Stimulated activated naive CD8-positive, alpha-beta T cell treated with anti-CD3 and anti-CD28 coated beads, Interleukin-15, Interleukin-2, amounts not matched to agents 100 ng/mL and 50 ng/mL, for 24 hours (primary cell): ENCODE data around the gene SCN7A.
A peak's percentile ranks its signal among the peaks of the same experiment; 100 is the strongest.

Experiments
- H3K27ac Mint-ChIP-seq: one replicate; pipeline ENCODE4 v1.8.0; 2021; ENCODE audit warnings: mild to moderate bottlenecking, mixed read lengths
- H3K27me3 Mint-ChIP-seq: one replicate; pipeline ENCODE4 v1.8.0; 2021; ENCODE audit warnings: mixed read lengths
- H3K36me3 Mint-ChIP-seq: one replicate; pipeline ENCODE4 v1.8.0; 2021; ENCODE audit warnings: low read depth, mixed read lengths
- H3K4me1 Mint-ChIP-seq: one replicate; pipeline ENCODE4 v1.8.0; 2021; ENCODE audit warnings: low read depth, mixed read lengths
- H3K4me3 Mint-ChIP-seq: one replicate; pipeline ENCODE4 v1.8.0; 2021; ENCODE audit warnings: mild to moderate bottlenecking, mixed read lengths
- H3K9me3 Mint-ChIP-seq: one replicate; pipeline ENCODE4 v1.8.0; 2021; ENCODE audit warnings: mixed read lengths

The SCN7A gene

GRCh38 chr2:166388481-166389070, 105.5 kb downstream of the SCN7A start:
- H3K4me3 Mint-ChIP-seq, result no peak overlapping the region
- H3K9me3 Mint-ChIP-seq, result no peaks in the 10 kb centered on the region
- no peak overlapping the region for H3K27ac Mint-ChIP-seq
- no peaks in the 10 kb centered on the region for H3K36me3 Mint-ChIP-seq
- no peaks in the 10 kb centered on the region for H3K27me3 Mint-ChIP-seq
- H3K4me1 Mint-ChIP-seq, result no peaks in the 10 kb centered on the region

GRCh38 chr2:166385313-166385712, 108.7 kb downstream of the SCN7A start:
- Mint-ChIP-seq H3K4me3 (no peak overlapping the region), H3K27me3 (no peaks in the 10 kb centered on the region), H3K36me3 (no peaks in the 10 kb centered on the region)

GRCh38 chr2:166384774-166385173, 109.3 kb downstream of the SCN7A start:
- no peaks in the 10 kb centered on the region for H3K36me3 Mint-ChIP-seq
- no peaks in the 10 kb centered on the region for H3K4me1 Mint-ChIP-seq
- no peaks in the 10 kb centered on the region for H3K9me3 Mint-ChIP-seq
- no peak overlapping the region for H3K27ac Mint-ChIP-seq
- H3K4me3 Mint-ChIP-seq, result no peak overlapping the region
- H3K27me3 Mint-ChIP-seq, result peaks cover 4% of the 10 kb centered on the region

More at GRCh38 chr2:166385313-166385712, 108.7 kb downstream of the SCN7A start:
- H3K9me3 Mint-ChIP-seq, result no peaks in the 10 kb centered on the region
- no peak overlapping the region for H3K27ac Mint-ChIP-seq
- H3K4me1 Mint-ChIP-seq, result no peaks in the 10 kb centered on the region

- Mint-ChIP-seq H3K27ac (no peak overlapping the region), H3K4me1 (no peaks in the 10 kb centered on the region), H3K27me3 (peaks cover 12% of the 10 kb centered on the region), H3K36me3 (no peaks in the 10 kb centered on the region), H3K9me3 (no peaks in the 10 kb centered on the region), H3K4me3 (no peak overlapping the region)
Measured at GRCh38 chr2:166382448-166382847, 111.6 kb downstream of the SCN7A start.

- Mint-ChIP-seq H3K27ac (no peak overlapping the region), H3K27me3 (peaks cover 25% of the 10 kb centered on the region), H3K4me3 (no peak overlapping the region)
Measured at GRCh38 chr2:166380615-166381014, 113.4 kb downstream of the SCN7A start.

GRCh38 chr2:166376873-166377272, 117.2 kb downstream of the SCN7A start:
- Mint-ChIP-seq H3K4me1 (peaks cover 9% of the 10 kb centered on the region), H3K36me3 (no peaks in the 10 kb centered on the region), H3K9me3 (no peaks in the 10 kb centered on the region), H3K4me3 (no peak overlapping the region), H3K27ac (no peak overlapping the region), H3K27me3 (peaks cover 47% of the 10 kb centered on the region)

More at GRCh38 chr2:166380615-166381014, 113.4 kb downstream of the SCN7A start:
- no peaks in the 10 kb centered on the region for H3K9me3 Mint-ChIP-seq
- H3K4me1 Mint-ChIP-seq, result no peaks in the 10 kb centered on the region
- H3K36me3 Mint-ChIP-seq, result no peaks in the 10 kb centered on the region

- no peaks in the 10 kb centered on the region for H3K9me3 Mint-ChIP-seq
- H3K27me3 Mint-ChIP-seq, result peaks cover 47% of the 10 kb centered on the region
- H3K4me3 Mint-ChIP-seq, result peak overlapping the region; percentile 47
- H3K4me1 Mint-ChIP-seq, result peaks cover 9% of the 10 kb centered on the region
- no peaks in the 10 kb centered on the region for H3K36me3 Mint-ChIP-seq
- H3K27ac Mint-ChIP-seq, result no peak overlapping the region
Measured at GRCh38 chr2:166376488-166376828, 117.6 kb downstream of the SCN7A start.

- H3K36me3 Mint-ChIP-seq, result no peaks in the 10 kb centered on the region
- H3K4me3 Mint-ChIP-seq, result peak within 1 kb of the TSS; percentile 62
- H3K27ac Mint-ChIP-seq, result no peak within 1 kb of the TSS
- peaks cover 47% of the 10 kb centered on the region for H3K27me3 Mint-ChIP-seq
- H3K4me1 Mint-ChIP-seq, result peaks cover 9% of the 10 kb centered on the region
- H3K9me3 Mint-ChIP-seq, result no peaks in the 10 kb centered on the region
Measured at GRCh38 chr2:166375736-166376487, 118.1 kb downstream of the SCN7A start, which contains the start of gene SCN9A. TSS of gene SCN9A (minus strand) at chr2:166375944. CDS start at chr2:166311756, 64,188 bp downstream.

GRCh38 chr2:166375195-166375735, 118.8 kb downstream of the SCN7A start:
- peaks cover 50% of the 10 kb centered on the region for H3K27me3 Mint-ChIP-seq
- H3K4me1 Mint-ChIP-seq, result peaks cover 9% of the 10 kb centered on the region
- no peaks in the 10 kb centered on the region for H3K9me3 Mint-ChIP-seq
- peak overlapping the region; percentile 62 for H3K4me3 Mint-ChIP-seq
- no peaks in the 10 kb centered on the region for H3K36me3 Mint-ChIP-seq
- no peak overlapping the region for H3K27ac Mint-ChIP-seq

- H3K9me3 Mint-ChIP-seq, result no peaks in the 10 kb centered on the region
- H3K4me3 Mint-ChIP-seq, result no peak overlapping the region
- no peak overlapping the region for H3K27ac Mint-ChIP-seq
- H3K27me3 Mint-ChIP-seq, result peaks cover 46% of the 10 kb centered on the region
- no peaks in the 10 kb centered on the region for H3K36me3 Mint-ChIP-seq
- peaks cover 9% of the 10 kb centered on the region for H3K4me1 Mint-ChIP-seq
Measured at GRCh38 chr2:166373951-166374350, 120.1 kb downstream of the SCN7A start.

- H3K9me3 Mint-ChIP-seq, result no peaks in the 10 kb centered on the region
- H3K4me3 Mint-ChIP-seq, result no peak overlapping the region
- H3K27ac Mint-ChIP-seq, result no peak overlapping the region
- no peaks in the 10 kb centered on the region for H3K36me3 Mint-ChIP-seq
- peaks cover 9% of the 10 kb centered on the region for H3K4me1 Mint-ChIP-seq
- peaks cover 46% of the 10 kb centered on the region for H3K27me3 Mint-ChIP-seq
Measured at GRCh38 chr2:166373539-166373938, 120.5 kb downstream of the SCN7A start.

- Mint-ChIP-seq H3K36me3 (no peaks in the 10 kb centered on the region), H3K4me3 (no peak overlapping the region), H3K27ac (no peak overlapping the region), H3K9me3 (no peaks in the 10 kb centered on the region), H3K4me1 (peaks cover 9% of the 10 kb centered on the region), H3K27me3 (peaks cover 43% of the 10 kb centered on the region)
Measured at GRCh38 chr2:166373105-166373504, 120.9 kb downstream of the SCN7A start.

GRCh38 chr2:166372046-166372445, 122.0 kb downstream of the SCN7A start:
- Mint-ChIP-seq H3K27ac (no peak overlapping the region), H3K4me3 (no peak overlapping the region), H3K9me3 (no peaks in the 10 kb centered on the region), H3K27me3 (peaks cover 34% of the 10 kb centered on the region), H3K36me3 (no peaks in the 10 kb centered on the region), H3K4me1 (peaks cover 9% of the 10 kb centered on the region)

GRCh38 chr2:166365803-166366420, 128.1 kb downstream of the SCN7A start:
- H3K27ac Mint-ChIP-seq, result no peak overlapping the region
- H3K9me3 Mint-ChIP-seq, result no peaks in the 10 kb centered on the region
- H3K4me3 Mint-ChIP-seq, result no peak overlapping the region
- no peaks in the 10 kb centered on the region for H3K36me3 Mint-ChIP-seq
- H3K4me1 Mint-ChIP-seq, result no peaks in the 10 kb centered on the region
- H3K27me3 Mint-ChIP-seq, result peaks cover 3% of the 10 kb centered on the region

- H3K9me3 Mint-ChIP-seq, result no peaks in the 10 kb centered on the region
- H3K4me1 Mint-ChIP-seq, result no peaks in the 10 kb centered on the region
- no peak overlapping the region for H3K27ac Mint-ChIP-seq
- no peaks in the 10 kb centered on the region for H3K27me3 Mint-ChIP-seq
- no peaks in the 10 kb centered on the region for H3K36me3 Mint-ChIP-seq
- H3K4me3 Mint-ChIP-seq, result no peak overlapping the region
Measured at GRCh38 chr2:166365239-166365638, 128.8 kb downstream of the SCN7A start.
